NCI-H128 (cell line): ENCODE measurements around the gene ATP5F1D.

Source experiments
- DNase-seq: peaks from one replicate; lab custom pipeline; 2025; ENCODE audit not compliant: unreplicated experiment; lab: John Stamatoyannopoulos, UW

The ATP5F1D gene

DNA sequence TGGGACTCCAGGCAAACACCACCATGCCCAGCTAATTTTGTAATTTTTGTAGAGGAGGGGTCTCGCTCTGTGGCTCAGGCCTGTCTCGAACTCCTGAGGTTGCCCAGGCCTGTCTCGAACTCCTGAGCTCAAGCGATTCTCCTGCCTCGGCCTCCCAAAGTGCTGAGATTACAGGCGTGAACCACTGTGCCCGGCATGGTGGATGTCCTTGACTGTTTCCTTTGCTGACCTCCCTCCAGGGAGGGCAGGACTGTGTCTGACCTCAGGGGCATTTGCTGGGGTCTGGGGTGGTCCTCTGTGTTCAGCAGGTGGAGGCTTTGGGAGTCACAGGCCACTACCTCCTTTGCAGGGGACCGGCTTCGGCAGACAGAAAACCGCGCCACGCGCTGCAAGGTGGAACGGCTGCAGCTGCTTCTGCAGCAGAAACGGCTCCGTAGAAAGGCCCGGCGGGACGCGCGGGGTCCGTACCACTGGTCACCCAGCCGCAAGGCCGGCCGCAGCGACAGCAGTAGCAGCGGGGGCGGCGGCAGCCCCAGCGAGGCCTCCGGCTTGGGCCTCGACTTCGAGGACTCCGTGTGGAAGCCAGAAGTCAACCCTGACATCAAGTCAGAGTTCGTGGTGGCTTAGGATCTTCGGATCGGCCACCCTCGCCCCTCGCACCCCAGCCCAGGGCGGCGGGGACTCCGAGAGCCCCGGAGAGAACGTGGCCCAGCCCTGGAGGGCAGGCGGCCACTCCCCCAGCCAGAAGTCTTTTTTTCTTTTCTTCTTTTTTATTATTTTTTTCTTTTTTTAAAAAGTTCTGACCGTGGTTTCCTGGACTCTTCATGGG lies 15.3 kb downstream of the ATP5F1D start:
- DNase-seq = no peak

DNA sequence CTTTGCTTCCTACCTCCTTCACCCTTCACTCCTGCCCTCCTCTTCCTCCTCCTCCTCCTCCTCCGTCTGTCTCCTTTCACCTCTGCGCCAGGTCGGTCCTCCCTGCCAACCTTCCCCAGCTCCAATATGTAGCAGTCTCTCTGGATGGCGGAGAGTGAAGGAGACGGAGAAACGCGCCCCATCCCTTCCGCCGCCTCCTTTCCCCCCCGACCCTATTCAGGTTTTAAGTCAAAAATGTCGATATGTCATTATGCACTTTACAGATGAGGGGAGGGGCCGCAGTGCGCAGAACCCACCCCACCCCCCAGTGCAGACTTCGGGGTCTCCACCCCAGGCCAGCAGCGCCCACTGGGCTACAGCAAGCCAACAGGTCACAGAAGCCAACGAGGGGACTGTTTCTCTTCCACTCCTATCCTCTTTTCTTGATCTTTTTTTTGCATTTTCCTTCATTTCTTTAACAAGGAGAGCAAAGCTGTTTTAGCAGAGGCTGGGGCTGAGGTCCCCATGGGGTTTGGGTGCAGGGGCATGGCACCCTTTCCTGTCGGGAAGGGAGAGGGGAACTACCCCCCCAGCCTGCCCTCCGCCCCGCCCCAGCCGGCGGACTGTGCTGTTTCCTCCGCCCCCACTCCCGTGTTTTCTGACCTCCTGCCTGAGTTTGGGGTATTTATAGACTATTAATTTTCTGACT lies 16.1 kb downstream of the ATP5F1D start:
- DNase-seq = no peak

- DNase-seq = no peak
Observed at GRCh38 chr19:1258163-1258492, 16.6 kb downstream of the ATP5F1D start.

DNA sequence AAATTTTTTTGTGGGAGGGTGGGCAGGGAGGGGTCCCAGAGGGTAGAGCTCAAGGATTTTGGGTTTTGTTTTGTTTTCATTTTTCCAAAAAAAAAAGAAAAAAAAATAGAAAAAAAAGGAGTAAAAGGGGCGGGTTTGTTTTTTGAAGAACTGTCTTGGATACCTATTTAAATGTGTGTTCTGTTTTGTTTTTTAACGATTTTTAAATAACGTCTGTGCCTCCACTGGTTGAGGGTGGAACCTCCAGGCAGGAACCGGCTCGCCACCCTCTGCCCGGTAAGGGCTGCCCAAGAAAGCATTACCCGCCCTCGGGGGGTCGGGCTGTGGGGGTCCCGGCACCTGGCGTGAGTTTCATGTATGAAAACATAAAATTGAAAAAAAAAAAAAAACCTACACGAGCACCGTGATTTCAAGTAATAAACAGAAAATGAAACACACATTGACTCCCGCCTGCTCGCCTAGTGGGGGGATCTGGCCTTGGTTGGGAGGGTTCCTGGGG lies 17.2 kb downstream of the ATP5F1D start:
- no peak for DNase-seq

DNA sequence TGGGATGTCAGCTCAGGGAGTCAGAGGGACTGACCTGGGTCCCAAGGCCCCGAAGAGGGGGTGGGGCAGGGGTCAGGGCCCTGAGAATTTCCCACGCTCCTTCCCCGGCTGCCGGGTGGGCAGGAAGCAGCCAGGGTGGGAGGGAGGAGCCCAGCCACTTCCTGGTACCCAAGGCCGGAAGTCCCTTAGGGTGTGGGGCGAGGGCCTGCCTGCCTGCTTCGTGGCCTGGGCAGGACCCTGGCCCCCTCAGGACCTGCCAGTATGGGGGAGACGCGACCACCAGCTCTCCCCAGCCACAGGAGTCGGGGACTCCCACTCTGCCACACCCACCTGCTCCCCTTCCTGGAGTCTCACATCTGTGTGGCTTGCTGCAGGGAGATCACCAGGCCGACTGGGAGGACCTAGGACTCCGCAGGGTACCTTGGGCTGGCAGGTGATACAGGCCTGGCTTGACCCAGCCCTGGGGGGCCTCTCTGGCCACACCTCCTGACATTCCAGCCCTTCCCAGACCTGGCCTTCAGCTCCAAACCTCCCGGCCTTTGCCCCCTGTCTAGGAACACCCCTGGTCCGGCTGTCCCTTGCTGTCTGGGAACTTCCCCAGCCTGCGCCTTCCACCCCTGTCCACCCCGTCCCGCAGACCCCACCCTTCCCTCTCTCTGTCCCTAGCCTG lies 17.8 kb downstream of the ATP5F1D start:
- no peak for DNase-seq

GRCh38 chr19:1259876-1260748 lies 18.6 kb downstream of the ATP5F1D start:
- DNase-seq = no peak

GRCh38 chr19:1260749-1261537 lies 19.4 kb downstream of the ATP5F1D start:
- DNase-seq = peak; percentile 93

DNA sequence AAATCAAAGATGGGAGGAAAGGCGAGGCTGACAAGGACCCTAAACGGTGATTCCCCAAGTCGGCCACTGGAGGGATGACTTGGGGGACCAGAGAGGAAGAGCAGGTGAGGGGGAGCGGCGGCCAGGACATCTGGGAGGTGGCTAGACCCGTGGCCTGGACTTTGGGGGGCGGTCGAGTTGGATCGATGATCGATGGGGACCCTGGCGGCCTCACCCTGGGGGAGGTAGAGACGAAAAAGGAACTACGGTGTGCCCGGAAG lies 19.9 kb downstream of the ATP5F1D start:
- no peak for DNase-seq

DNA sequence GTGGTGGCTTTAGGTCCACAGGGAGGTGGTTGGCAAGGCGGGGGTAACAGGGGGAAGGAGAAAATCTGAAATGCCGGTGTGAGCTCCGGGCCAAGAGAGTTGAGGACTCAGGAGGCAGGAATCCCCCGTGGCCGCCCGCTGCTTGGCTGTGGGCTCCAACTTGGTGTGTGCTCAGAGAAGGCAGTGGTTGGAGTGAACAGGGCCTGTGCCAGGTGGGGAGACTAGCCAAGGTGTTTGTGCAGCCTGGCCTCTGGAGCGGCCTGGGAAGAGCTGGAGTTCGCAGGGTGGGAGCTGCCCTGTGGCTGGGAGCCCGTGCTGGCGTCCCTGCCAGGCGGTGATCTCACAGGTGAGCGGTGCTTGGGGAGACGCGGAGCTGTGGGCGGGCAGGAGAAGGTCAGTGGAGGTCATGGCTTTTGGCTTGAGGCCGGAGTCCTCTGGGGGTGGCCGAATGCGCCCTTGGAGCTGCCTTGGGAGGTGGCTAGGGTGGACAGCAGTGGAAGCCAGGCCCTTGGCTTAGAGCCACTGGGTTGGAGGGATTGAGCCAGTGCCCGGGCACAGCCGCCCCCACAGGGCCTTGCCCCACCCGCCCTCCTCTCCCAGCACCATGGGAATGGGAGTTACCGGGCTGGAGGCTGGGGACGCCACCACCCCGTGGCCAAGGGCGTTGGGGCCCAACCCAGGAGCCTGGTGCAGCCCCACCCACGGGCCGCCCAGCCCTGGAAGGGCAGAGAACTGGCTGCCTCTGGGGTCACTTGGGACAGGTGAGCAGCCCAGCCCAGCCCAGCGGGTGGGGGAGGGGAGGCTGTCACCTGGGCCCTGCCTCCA lies 20.5 kb downstream of the ATP5F1D start:
- DNase-seq = no peak

DNA sequence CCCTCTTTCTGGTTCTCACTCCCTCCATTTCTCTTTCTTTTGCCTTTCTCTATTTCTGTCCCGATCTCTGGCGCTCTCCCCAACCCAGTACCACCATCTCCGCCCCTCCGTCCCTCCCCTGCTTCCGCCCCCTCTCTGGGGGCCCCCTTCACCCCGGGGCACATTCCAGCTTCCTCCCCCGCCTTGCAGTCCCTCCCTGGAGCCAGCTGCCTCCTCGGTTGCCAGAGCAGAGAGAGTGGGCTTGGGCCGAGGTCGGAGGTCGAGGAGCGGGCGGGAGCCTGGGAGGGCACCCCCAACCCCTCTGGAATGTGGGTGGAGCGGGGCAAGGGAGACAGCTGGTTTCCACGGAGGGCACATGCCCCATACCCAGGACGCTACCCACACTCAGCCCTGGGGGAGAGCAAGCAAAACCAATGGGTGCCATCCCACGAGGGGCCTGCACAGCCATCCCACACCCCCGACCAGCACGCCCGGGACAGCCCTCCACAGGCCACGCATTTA lies 21.1 kb downstream of the ATP5F1D start:
- no peak for DNase-seq

GRCh38 chr19:1263188-1263587 lies 21.6 kb downstream of the ATP5F1D start:
- no peak for DNase-seq

GRCh38 chr19:1264801-1265614 lies 23.5 kb downstream of the ATP5F1D start:
- DNase-seq = no peak

DNA sequence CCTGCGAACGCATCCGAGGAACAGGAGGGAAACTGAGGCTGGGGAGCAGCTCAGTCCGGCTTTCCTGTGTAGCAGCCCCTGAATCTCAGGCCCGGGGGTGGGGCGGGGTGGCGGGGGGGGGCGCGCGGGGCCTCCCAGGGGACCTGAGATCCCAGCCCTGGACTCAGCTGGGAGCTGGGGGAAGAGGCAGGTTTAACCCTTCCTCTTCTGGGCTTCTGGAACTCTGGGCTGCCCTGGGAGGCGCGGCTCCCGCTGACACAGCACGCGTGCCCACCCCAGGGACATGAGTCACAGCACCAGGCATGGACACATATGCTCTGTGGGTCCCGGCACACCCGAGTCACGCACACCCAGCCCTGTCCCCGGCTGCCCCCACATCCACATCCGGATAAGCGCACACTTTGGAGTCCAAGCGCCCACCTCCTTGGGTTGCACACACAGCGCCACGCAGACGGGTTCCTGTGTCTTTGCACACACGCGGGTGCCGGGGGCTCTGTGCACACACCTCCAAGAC lies 24.1 kb downstream of the ATP5F1D start:
- DNase-seq = no peak

DNA sequence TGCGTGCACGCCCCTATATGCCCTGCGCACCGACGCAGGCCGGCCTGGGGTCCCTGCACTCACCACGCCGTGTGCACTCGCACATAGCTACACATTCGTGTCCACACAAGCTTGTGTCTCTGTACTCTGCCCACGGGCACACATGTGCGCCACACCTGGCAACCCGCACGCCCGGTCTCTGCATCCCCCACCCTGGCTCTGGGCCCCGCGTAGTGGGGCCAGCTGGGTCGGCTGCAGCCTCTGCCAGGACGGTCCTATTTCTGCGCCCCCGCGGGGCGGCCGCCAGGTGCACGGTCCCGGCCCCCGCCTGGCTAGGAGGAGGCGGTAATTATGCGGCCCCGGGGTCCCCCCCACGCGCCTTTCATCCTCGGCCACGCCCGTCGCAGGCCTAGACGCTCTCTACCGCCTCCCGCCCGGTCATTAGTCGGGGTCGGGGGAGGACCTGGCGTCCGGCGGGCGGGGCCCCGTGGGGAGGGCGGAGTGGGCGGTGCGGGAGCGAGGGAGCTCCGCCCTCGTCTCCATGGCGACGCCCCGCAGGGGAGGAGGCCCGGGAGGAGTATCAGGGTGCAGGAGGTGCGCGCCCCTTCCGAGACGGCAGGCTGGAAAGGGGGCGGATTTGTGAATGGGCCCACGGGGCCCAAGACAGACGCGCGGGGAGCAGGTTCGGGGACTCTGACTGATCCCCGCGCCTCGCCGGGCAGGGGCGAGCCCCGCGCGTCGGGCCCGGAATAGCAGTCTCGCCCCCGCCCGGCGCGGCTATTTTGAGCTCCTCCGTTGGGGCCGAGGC lies 24.8 kb downstream of the ATP5F1D start:
- peak; percentile 43 for DNase-seq

GRCh38 chr19:1266916-1267476 lies 25.4 kb downstream of the ATP5F1D start:
- no peak for DNase-seq

DNA sequence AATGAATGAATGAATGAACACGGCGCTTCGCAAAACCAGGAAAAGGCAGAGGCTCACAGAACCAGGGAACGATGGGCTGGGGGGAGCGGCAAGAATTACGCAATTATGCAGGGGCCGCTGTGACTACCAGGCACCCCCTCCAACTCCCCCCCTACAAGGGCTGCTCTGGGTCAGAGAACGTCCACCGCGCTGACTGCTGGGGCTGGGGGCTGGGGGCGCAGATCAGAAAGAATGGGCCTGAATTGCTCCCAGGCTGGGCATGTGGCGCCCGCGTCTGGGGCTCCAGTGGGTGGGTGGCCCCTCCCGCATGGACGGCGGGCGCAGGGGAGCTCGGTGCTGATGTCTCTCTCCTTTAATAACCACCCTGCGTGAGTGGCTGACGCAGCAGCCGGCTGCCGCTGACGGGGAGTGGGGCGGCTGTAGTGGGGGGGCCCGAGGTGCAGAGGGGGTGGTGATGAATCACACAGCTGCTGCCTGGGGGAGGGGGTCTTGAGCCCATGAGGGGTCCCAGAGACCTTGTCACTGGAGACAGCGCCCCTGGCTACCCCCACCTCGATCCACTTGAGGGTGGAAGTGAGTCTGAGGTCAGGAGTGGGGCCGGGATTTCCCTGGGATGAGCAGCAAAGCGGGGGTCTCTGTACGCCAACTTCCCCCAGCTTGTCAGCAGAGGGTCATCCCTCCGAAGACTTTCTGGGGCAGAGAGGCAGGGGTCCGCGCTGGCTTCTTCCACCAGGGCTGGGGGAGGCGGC lies 26.1 kb downstream of the ATP5F1D start:
- no peak for DNase-seq
